ENCODE data around the gene BTAF1.

Gene BTAF1

GRCh38 chr10:91908337-91909116 lies 15.0 kb upstream of the BTAF1 start:
- peak; percentile 77 for DNase-seq (ENCODE audit: low read depth)

- DNase-seq (ENCODE audit: low read depth): peak; percentile 61
Measured at GRCh38 chr10:91909117-91909677, 14.4 kb upstream of the BTAF1 start, which contains the start of gene FGFBP3. FGFBP3 (minus strand) TSS chr10:91909486; CDS start chr10:91908969, 517 bp downstream.

- DNase-seq (ENCODE audit: low read depth): no peak
Measured at GRCh38 chr10:91910467-91910866, 13.1 kb upstream of the BTAF1 start.

- DNase-seq (ENCODE audit: low read depth): no peak
Measured at GRCh38 chr10:91919651-91920050, 3.9 kb upstream of the BTAF1 start.

- no peak for DNase-seq (ENCODE audit: low read depth)
Measured at GRCh38 chr10:91924212-91925021, 847 bp downstream of the BTAF1 start.

- DNase-seq (ENCODE audit: low read depth): no peak
Measured at GRCh38 chr10:91925022-91925320, 1.4 kb downstream of the BTAF1 start.

GRCh38 chr10:91930939-91931338 lies 7.4 kb downstream of the BTAF1 start:
- DNase-seq (ENCODE audit: low read depth): no peak

GRCh38 chr10:91931526-91932190 lies 8.1 kb downstream of the BTAF1 start:
- no peak for DNase-seq (ENCODE audit: low read depth)

- DNase-seq (ENCODE audit: low read depth): no peak
Measured at GRCh38 chr10:91932737-91933136, 9.2 kb downstream of the BTAF1 start.

GRCh38 chr10:91935886-91936285 lies 12.3 kb downstream of the BTAF1 start:
- no peak for DNase-seq (ENCODE audit: low read depth)

- DNase-seq (ENCODE audit: low read depth): no peak
Measured at GRCh38 chr10:91939653-91940052, 16.1 kb downstream of the BTAF1 start.

GRCh38 chr10:91941426-91941825 lies 17.9 kb downstream of the BTAF1 start:
- no peak for DNase-seq (ENCODE audit: low read depth)

- no peak for DNase-seq (ENCODE audit: low read depth)
Measured at GRCh38 chr10:91944880-91945630, 21.5 kb downstream of the BTAF1 start.

- DNase-seq (ENCODE audit: low read depth): no peak
Measured at GRCh38 chr10:91953600-91954160, 30.1 kb downstream of the BTAF1 start.

GRCh38 chr10:91955114-91955513 lies 31.5 kb downstream of the BTAF1 start:
- no peak for DNase-seq (ENCODE audit: low read depth)

GRCh38 chr10:91957091-91957490 lies 33.5 kb downstream of the BTAF1 start:
- DNase-seq (ENCODE audit: low read depth): no peak

- DNase-seq (ENCODE audit: low read depth): no peak
Measured at GRCh38 chr10:91969297-91969696, 45.7 kb downstream of the BTAF1 start.

GRCh38 chr10:91974960-91975359 lies 51.4 kb downstream of the BTAF1 start:
- no peak for DNase-seq (ENCODE audit: low read depth)

GRCh38 chr10:91975438-91975837 lies 51.9 kb downstream of the BTAF1 start:
- no peak for DNase-seq (ENCODE audit: low read depth)

GRCh38 chr10:91976317-91977051 lies 52.9 kb downstream of the BTAF1 start:
- DNase-seq (ENCODE audit: low read depth): no peak

- DNase-seq (ENCODE audit: low read depth): no peak
Measured at GRCh38 chr10:91977491-91977890, 53.9 kb downstream of the BTAF1 start.
